HG03460 (cell line): ENCODE results near the gene TLE4.

Source experiments
- ATAC-seq: cut with Tn5 transposase; IDR thresholded peaks from one replicate; pipeline ENCODE4 v1.9.1; 2021; ENCODE audit not compliant: unreplicated experiment

Gene TLE4

GRCh38 chr9:79570448-79571308 is 1.1 kb upstream of the TLE4 start:
- peak; percentile 1 for ATAC-seq

- ATAC-seq = no peak
Observed at GRCh38 chr9:79572032-79572607, 355 bp downstream of the TLE4 start.

GRCh38 chr9:79572608-79573411 is 1.0 kb downstream of the TLE4 start:
- no peak for ATAC-seq

GRCh38 chr9:79573412-79573923 is 1.7 kb downstream of the TLE4 start:
- ATAC-seq = no peak

- no peak for ATAC-seq
Observed at GRCh38 chr9:79574136-79574535, 2.4 kb downstream of the TLE4 start.

- no peak for ATAC-seq
Observed at GRCh38 chr9:79574781-79575180, 3.0 kb downstream of the TLE4 start.

- ATAC-seq = no peak
Observed at GRCh38 chr9:79575547-79575946, 3.8 kb downstream of the TLE4 start.

GRCh38 chr9:79577969-79578723 is 6.4 kb downstream of the TLE4 start:
- no peak for ATAC-seq

GRCh38 chr9:79578891-79579290 is 7.1 kb downstream of the TLE4 start:
- no peak for ATAC-seq

- ATAC-seq = no peak
Observed at GRCh38 chr9:79579624-79580023, 7.9 kb downstream of the TLE4 start.

- ATAC-seq = no peak
Observed at GRCh38 chr9:79580055-79580454, 8.3 kb downstream of the TLE4 start.

- ATAC-seq = no peak
Observed at GRCh38 chr9:79581388-79581787, 9.6 kb downstream of the TLE4 start.

GRCh38 chr9:79581794-79582193 is 10.0 kb downstream of the TLE4 start:
- ATAC-seq = no peak

GRCh38 chr9:79583952-79584654 is 12.3 kb downstream of the TLE4 start:
- ATAC-seq = peak; percentile 84

- ATAC-seq = no peak
Observed at GRCh38 chr9:79584655-79584982, 12.9 kb downstream of the TLE4 start.

- ATAC-seq = no peak
Observed at GRCh38 chr9:79588488-79589223, 16.9 kb downstream of the TLE4 start.

- no peak for ATAC-seq
Observed at GRCh38 chr9:79591458-79591857, 19.7 kb downstream of the TLE4 start.

GRCh38 chr9:79592726-79593493 is 21.1 kb downstream of the TLE4 start:
- no peak for ATAC-seq
